Adrenal gland (tissue), 12 donors: ENCODE results near the gene SLC44A5. TPM values are rescaled to one million over a fixed set of nuclear protein-coding genes. Genes with fewer than 3 reads are reported as not detected.

Experiments
- DNase-seq, 7 donors: peaks; one replicate each; pipeline ENCODE4 v3.0.0-alpha.2; 2019 to 2020
- H3K27ac ChIP-seq, 5 donors: fragments of 200-600 bp; sonication (generic) in 4 of 5; 1 replicate in 3 of 5; 2 replicates in 2 of 5; pipeline versions ENCODE4 v1.5.1 to v1.8.0; 2016 to 2020; ENCODE audit warnings: mild to moderate bottlenecking in 1 of 5
- H3K27me3 ChIP-seq: fragments of 200-600 bp; 2 replicates; pipeline ENCODE4 v1.8.0; 2021
- H3K36me3 ChIP-seq, 2 donors: fragments of 200-600 bp; replicated peaks in 1 of 2; 1 replicate in 1 of 2; 2 replicates in 1 of 2; pipeline versions ENCODE4 v1.5.1 to v1.8.0; 2018 to 2022
- H3K4me1 ChIP-seq, 2 donors: fragments of 200-600 bp; replicated peaks in 1 of 2; 1 replicate in 1 of 2; 2 replicates in 1 of 2; pipeline versions ENCODE4 v1.5.1 to v1.8.0; 2018 to 2021
- H3K4me3 ChIP-seq, 4 donors: fragments of 200-600 bp; sonication (generic) in 3 of 4; one replicate each; pipeline ENCODE4 v1.5.1; 2016 to 2018
- H3K9me3 ChIP-seq, 3 donors: fragments of 200-600 bp; sonication (generic) in 1 of 3; replicated peaks in 1 of 3; 1 replicate in 2 of 3; 2 replicates in 1 of 3; pipeline versions ENCODE4 v1.5.1 to v1.8.0; 2016 to 2021
- POLR2A ChIP-seq, 2 donors: fragments of 450-650 bp; IDR thresholded peaks; one replicate each; pipeline ENCODE4 v1.6.1; 2017; ENCODE audit warnings: antibody characterized with exemption in 2 of 2, mild to moderate bottlenecking in 2 of 2, moderate library complexity in 1 of 2
- WGBS, 4 donors: extraction: QIAGEN DNeasy Blood & Tissue Kit in 2 of 4; methylation state at CpG; one replicate each; pipeline versions ENCODE4 v1.1.5 to v1.1.7; 2013 to 2017; 5-methylcytosine and 5-hydroxymethylcytosine counted together
- intact Hi-C, 2 donors: fragments of 100-400 bp; cut with DNase I; formaldehyde crosslinking; loops; one replicate each; pipeline versions ENCODE4 v1.14.1 to v1.15.0; 2022 to 2023
- polyA plus RNA-seq, 3 donors: library from polyadenylated mRNA; stranded (reverse); fragments of 200-250 nt in 2 of 3; fragments of 350-450 nt in 1 of 3; fragmentation: Illumina TruSeq in 1 of 3; extraction: RNeasy Lipid Tissue Mini Kit (QIAGEN cat#74804) in 1 of 3; gene quantifications; one replicate each; pipeline ENCODE4 v1.2.3, GENCODE V29; 2013 to 2014
- total RNA-seq, 9 donors: library from RNA; depleted of rRNA in 4 of 9; stranded (reverse); fragments of >200 nt in 4 of 9; fragments of 120-200 nt in 1 of 9; fragmentation: NEBNext Ultra II Directional in 1 of 9; extraction: Animal tissue kit (Norgen Biotek cat#: 25700) in 1 of 9; gene quantifications; one replicate each; pipeline versions ENCODE4 v1.1.0 to v1.2.4, GENCODE V29; 2013 to 2023
- TF ChIP-seq, protein P1 (sequence below), 6 experiments: fragments of 450-650 bp in 4 of 6; fragments of 200-600 bp in 2 of 6; sonication (generic) in 1 of 6; IDR thresholded peaks; 1 replicate in 5 of 6; 2 replicates in 1 of 6; pipeline versions ENCODE4 v1.5.1 to v1.8.0; 2016 to 2021; ENCODE audit warnings: antibody characterized with exemption in 6 of 6, mild to moderate bottlenecking in 2 of 6, moderate library complexity in 1 of 6
- donor health status: healthy with polysubstance abuse.
- donor health status: Bipolar disorder and iron deficiency.
- donor health status: DM: yes; HTN: yes; CAD: no.
- donor health status: DM: no; HTN: no; CAD: no.
- donor health status: DM: no; HTN: no; CAD: no.
- donor health status: DM: yes; HTN: yes; CAD: no.

Gene SLC44A5
- total and polyA plus RNA-seq, 12 donors: 0.17 to 2.2 (median 0.48) TPM

- no peaks in the 10 kb centered on the region for H3K9me3 ChIP-seq
- no peaks in the 10 kb centered on the region for H3K4me1 ChIP-seq
- H3K27ac ChIP-seq: no peak overlapping the region
- H3K36me3 ChIP-seq: no peaks in the 10 kb centered on the region
- no peaks in the 10 kb centered on the region for H3K27me3 ChIP-seq
- intact Hi-C loops: no loop called here
- no peak overlapping the region for H3K4me3 ChIP-seq
- DNase-seq: no peak
- 74 to 90% (median 83%) methylated on average over 1 of the region's 1 CpG for WGBS, 4 donors
- no peak for TF ChIP-seq POLR2A (IDR thresholded peaks at IDR 0.05)
- TF ChIP-seq, protein P1, sequence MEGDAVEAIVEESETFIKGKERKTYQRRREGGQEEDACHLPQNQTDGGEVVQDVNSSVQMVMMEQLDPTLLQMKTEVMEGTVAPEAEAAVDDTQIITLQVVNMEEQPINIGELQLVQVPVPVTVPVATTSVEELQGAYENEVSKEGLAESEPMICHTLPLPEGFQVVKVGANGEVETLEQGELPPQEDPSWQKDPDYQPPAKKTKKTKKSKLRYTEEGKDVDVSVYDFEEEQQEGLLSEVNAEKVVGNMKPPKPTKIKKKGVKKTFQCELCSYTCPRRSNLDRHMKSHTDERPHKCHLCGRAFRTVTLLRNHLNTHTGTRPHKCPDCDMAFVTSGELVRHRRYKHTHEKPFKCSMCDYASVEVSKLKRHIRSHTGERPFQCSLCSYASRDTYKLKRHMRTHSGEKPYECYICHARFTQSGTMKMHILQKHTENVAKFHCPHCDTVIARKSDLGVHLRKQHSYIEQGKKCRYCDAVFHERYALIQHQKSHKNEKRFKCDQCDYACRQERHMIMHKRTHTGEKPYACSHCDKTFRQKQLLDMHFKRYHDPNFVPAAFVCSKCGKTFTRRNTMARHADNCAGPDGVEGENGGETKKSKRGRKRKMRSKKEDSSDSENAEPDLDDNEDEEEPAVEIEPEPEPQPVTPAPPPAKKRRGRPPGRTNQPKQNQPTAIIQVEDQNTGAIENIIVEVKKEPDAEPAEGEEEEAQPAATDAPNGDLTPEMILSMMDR (IDR thresholded peaks at IDR 0.05): no peak
These were observed 334.5 kb downstream of the SLC44A5 start for GRCh38 chr1:75276385-75276784.

DNA sequence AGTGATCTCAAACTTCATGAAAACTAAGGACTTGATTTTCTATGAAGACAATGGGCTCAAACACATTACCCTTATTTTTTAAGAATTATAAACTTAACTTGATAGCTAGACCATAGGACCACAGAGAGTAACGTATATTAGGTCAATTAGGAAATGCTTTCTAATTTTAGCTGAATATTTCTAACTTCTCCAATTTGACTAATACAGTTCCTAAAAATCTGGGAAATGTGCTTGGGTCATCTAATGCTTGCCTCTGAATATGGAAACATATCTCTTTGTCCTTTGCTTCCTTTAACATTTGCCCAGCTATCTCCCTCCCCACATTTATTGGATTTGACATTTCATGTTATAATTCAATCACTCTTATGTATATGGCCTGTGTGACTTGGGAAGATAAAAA is 335.3 kb downstream of the SLC44A5 start:
- WGBS, 4 donors: 39 to 61% (median 51%) methylated on average over 1 of the region's 1 CpG

DNA sequence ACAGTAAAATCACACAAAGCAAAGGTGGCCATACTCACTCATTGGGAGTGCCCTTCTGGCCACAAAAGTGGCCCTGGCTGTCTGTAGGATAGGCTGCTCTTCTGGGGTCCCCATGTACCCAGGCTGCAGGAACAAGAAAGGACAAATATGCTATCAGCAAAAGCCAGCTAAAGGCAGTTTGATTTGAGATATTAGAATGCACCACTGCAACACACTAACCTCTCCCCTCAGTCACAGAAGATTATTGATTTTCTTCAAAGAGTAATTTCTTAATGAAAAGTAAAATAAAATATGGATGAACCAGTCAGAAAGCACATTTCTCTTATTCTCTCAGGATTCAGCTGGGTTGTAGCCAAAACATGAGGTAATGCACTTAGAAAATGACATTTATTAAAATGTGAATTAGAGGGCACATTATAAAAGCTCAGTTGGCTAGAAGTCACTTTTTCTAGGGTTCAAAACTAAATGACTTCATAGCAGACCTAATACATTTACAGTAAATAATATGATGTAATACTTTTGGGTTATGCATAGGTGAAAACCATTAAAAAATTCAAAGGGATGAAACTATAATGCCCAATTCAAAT is 335.9 kb downstream of the SLC44A5 start:
- intact Hi-C loops: no loop called here
- H3K27me3 ChIP-seq: no peaks in the 10 kb centered on the region
- H3K27ac ChIP-seq: no peak overlapping the region

More for the DNA sequence above, 335.3 kb downstream of the SLC44A5 start:
- no peak for DNase-seq
- Histone ChIP-seq H3K27ac (no peak overlapping the region), H3K4me1 (no peaks in the 10 kb centered on the region), H3K36me3 (no peaks in the 10 kb centered on the region), H3K4me3 (no peak overlapping the region), H3K9me3 (no peaks in the 10 kb centered on the region), H3K27me3 (no peaks in the 10 kb centered on the region)
- no peak for TF ChIP-seq POLR2A (IDR thresholded peaks at IDR 0.05)
- TF ChIP-seq, protein P1 (IDR thresholded peaks at IDR 0.05): no peak
- intact Hi-C loops: no loop called here

DNA sequence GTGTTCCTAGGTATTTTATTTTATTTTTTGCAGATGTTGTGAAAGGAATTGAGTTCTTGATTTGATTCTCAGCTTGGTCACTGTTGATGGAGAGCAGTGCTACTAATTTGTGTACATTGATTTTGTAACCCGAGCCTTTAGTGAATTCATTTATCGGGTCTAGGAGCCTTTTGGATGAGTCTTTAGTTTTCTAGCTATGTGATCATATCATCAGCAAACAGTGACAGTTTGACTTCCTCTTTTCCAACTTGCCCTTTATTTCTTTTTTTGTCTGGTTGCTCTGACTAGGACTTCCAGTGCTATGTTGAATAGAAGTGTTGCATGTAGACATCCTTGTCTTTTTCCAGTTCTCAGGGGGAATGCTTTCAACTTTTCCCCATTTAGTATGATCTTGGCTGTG is 337.8 kb downstream of the SLC44A5 start:
- intact Hi-C loops: no loop called here
- Histone ChIP-seq H3K4me3 (no peak overlapping the region), H3K27ac (no peak overlapping the region), H3K36me3 (no peaks in the 10 kb centered on the region), H3K27me3 (no peaks in the 10 kb centered on the region), H3K9me3 (no peaks in the 10 kb centered on the region), H3K4me1 (no peaks in the 10 kb centered on the region)
- whole genome bisulfite sequencing, 4 donors: 72 to 81% (median 76%) methylated on average over 2 of the region's 2 CpGs
- DNase-seq: no peak
- TF ChIP-seq POLR2A (IDR thresholded peaks at IDR 0.05): no peak
- TF ChIP-seq, protein P1 (IDR thresholded peaks at IDR 0.05): no peak

More for the DNA sequence above, 335.9 kb downstream of the SLC44A5 start:
- Histone ChIP-seq H3K4me1 (no peaks in the 10 kb centered on the region), H3K9me3 (no peaks in the 10 kb centered on the region), H3K36me3 (no peaks in the 10 kb centered on the region), H3K4me3 (no peak overlapping the region)
- DNase-seq: no peak
- TF ChIP-seq, protein P1 (IDR thresholded peaks at IDR 0.05): no peak
- no peak for TF ChIP-seq POLR2A (IDR thresholded peaks at IDR 0.05)
